ENCODE data around the gene KLHL41.

Gene KLHL41

DNA sequence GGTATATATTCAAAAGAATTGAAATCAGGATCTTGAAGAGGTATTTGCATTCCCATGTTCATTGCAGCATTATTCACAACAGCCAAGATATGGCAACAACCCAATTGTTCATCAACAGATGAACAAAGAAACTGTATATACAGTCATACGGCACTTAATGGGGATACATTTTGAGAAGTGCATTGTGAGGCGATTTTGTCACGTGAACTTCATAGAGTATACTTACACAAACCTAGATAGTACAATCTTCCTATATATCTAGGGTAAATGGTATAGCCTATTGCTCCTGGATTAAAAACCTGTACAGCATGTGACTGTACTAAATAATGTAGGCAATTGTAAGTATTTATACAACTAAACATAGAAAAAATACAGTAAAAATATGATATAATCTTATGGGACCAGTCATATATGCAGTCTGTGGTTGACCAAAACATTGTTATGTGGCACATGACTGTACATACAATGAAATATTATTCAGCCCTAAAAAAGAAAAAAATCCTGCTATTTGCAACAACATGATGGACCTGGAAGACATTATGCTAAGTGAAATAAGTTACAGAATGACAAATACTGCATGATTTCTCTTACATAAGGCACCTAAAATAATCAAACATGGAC lies 39.4 kb upstream of the KLHL41 start:
- Histone ChIP-seq H3K27me3 (ENCODE audit: insufficient read depth, low read length) (no peaks in the 10 kb centered on the region), H3F3A (ENCODE audit: insufficient read depth, low read length) (no peaks in the 10 kb centered on the region; the same call in 1 of the 2 replicates), H3K36me3 (ENCODE audit: insufficient read depth, low read length) (no peaks in the 10 kb centered on the region), H2AFZ (ENCODE audit: low read length) (no peak overlapping the region), H3K79me2 (ENCODE audit: insufficient read depth, low read length) (no peaks in the 10 kb centered on the region), H3K9me3 (ENCODE audit: low read length) (no peaks in the 10 kb centered on the region), H3K4me3 (ENCODE audit: low read depth, low read length, poor library complexity, severe bottlenecking) (no peak overlapping the region), H3K9ac (ENCODE audit: low read length) (no peak overlapping the region), H3K4me2 (ENCODE audit: low read length) (no peak overlapping the region), H3K27ac (ENCODE audit: low read depth, low read length, poor library complexity, severe bottlenecking) (no peak overlapping the region), H3K4me1 (ENCODE audit: insufficient read depth, low read length, severe bottlenecking) (no peaks in the 10 kb centered on the region), H4K20me1 (ENCODE audit: insufficient read depth, low read length) (no peaks in the 10 kb centered on the region), H3K9me2 (ENCODE audit: low read depth, low read length) (no peaks in the 10 kb centered on the region)
- TF ChIP-seq, protein P1, sequence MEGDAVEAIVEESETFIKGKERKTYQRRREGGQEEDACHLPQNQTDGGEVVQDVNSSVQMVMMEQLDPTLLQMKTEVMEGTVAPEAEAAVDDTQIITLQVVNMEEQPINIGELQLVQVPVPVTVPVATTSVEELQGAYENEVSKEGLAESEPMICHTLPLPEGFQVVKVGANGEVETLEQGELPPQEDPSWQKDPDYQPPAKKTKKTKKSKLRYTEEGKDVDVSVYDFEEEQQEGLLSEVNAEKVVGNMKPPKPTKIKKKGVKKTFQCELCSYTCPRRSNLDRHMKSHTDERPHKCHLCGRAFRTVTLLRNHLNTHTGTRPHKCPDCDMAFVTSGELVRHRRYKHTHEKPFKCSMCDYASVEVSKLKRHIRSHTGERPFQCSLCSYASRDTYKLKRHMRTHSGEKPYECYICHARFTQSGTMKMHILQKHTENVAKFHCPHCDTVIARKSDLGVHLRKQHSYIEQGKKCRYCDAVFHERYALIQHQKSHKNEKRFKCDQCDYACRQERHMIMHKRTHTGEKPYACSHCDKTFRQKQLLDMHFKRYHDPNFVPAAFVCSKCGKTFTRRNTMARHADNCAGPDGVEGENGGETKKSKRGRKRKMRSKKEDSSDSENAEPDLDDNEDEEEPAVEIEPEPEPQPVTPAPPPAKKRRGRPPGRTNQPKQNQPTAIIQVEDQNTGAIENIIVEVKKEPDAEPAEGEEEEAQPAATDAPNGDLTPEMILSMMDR (IDR thresholded peaks at IDR 0.05; ENCODE audit: low read length): no peak

DNA sequence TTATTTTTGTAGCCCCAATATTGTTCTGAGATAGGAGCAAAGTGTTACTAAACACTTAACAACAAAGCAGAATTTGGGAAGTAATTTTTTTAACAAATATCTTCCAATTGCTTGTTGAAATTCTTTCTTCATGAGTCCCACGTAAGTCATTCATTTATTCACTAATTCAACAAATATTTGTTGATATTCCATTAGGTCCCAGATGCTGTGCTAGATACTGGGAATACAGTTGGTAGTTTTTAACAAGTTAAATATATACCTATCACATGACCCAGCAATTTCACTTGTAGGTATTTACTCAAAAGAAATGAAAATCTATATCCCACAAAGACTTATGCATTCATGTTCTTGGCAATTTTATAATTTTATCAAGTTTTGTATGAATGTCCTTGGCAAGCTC lies 37.3 kb upstream of the KLHL41 start:
- H3K27me3 ChIP-seq (ENCODE audit: insufficient read depth, low read length): no peaks in the 10 kb centered on the region
- no peaks in the 10 kb centered on the region for H3K4me1 ChIP-seq (ENCODE audit: insufficient read depth, low read length, severe bottlenecking)
- no peak overlapping the region for H3K27ac ChIP-seq (ENCODE audit: low read depth, low read length, poor library complexity, severe bottlenecking)
- H3K9me2 ChIP-seq (ENCODE audit: low read depth, low read length): no peaks in the 10 kb centered on the region
- no peaks in the 10 kb centered on the region for H3F3A ChIP-seq (ENCODE audit: insufficient read depth, low read length)
- no peak overlapping the region for H3K4me2 ChIP-seq (ENCODE audit: low read length)
- no peak overlapping the region for H3K4me3 ChIP-seq (ENCODE audit: low read depth, low read length, poor library complexity, severe bottlenecking)
- TF ChIP-seq, protein P1 (IDR thresholded peaks at IDR 0.05; ENCODE audit: low read length): no peak
- no peak for TF ChIP-seq EZH2 (IDR thresholded peaks at IDR 0.05; ENCODE audit: borderline replicate concordance, low read length)
- no peaks in the 10 kb centered on the region for H3K36me3 ChIP-seq (ENCODE audit: insufficient read depth, low read length)
- no peaks in the 10 kb centered on the region for H3K79me2 ChIP-seq (ENCODE audit: insufficient read depth, low read length)
- H2AFZ ChIP-seq (ENCODE audit: low read length): no peak overlapping the region
- H3K9me3 ChIP-seq (ENCODE audit: low read length): no peaks in the 10 kb centered on the region
- no peaks in the 10 kb centered on the region for H4K20me1 ChIP-seq (ENCODE audit: insufficient read depth, low read length)
- no peak overlapping the region for H3K9ac ChIP-seq (ENCODE audit: low read length)

DNA sequence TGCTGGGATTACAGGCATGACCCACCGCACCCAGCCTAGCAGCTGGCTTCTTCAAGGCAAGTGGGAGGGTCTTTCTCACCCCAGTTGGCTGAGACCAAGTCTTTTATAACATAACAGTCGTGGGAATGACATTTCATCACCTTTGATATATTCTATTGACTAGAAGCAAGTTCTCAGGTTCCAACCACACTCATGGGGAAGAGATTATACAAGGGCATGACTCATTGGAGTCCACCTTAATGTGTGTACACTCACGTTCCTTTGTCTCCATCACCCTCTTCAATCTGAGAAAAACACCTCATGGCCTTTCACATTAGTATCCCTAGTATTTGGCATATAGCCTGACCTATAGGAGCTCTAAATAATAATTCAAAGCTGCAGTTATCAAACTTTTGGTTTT lies 33.0 kb upstream of the KLHL41 start:
- no peaks in the 10 kb centered on the region for H3F3A ChIP-seq (ENCODE audit: insufficient read depth, low read length)
- no peak overlapping the region for H3K9ac ChIP-seq (ENCODE audit: low read length)
- no peaks in the 10 kb centered on the region for H3K79me2 ChIP-seq (ENCODE audit: insufficient read depth, low read length)
- H3K9me3 ChIP-seq (ENCODE audit: low read length): no peaks in the 10 kb centered on the region
- no peak overlapping the region for H3K4me2 ChIP-seq (ENCODE audit: low read length)
- no peaks in the 10 kb centered on the region for H3K27me3 ChIP-seq (ENCODE audit: insufficient read depth, low read length)
- H3K27ac ChIP-seq (ENCODE audit: low read depth, low read length, poor library complexity, severe bottlenecking): no peak overlapping the region
- H3K4me1 ChIP-seq (ENCODE audit: insufficient read depth, low read length, severe bottlenecking): peaks cover 12% of the 10 kb centered on the region
- H3K36me3 ChIP-seq (ENCODE audit: insufficient read depth, low read length): no peaks in the 10 kb centered on the region
- H3K9me2 ChIP-seq (ENCODE audit: low read depth, low read length): no peaks in the 10 kb centered on the region
- TF ChIP-seq, protein P1 (IDR thresholded peaks at IDR 0.05; ENCODE audit: low read length): no peak
- no peak for TF ChIP-seq EZH2 (IDR thresholded peaks at IDR 0.05; ENCODE audit: borderline replicate concordance, low read length)
- H3K4me3 ChIP-seq (ENCODE audit: low read depth, low read length, poor library complexity, severe bottlenecking): no peak overlapping the region
- H2AFZ ChIP-seq (ENCODE audit: low read length): no peak overlapping the region
- no peaks in the 10 kb centered on the region for H4K20me1 ChIP-seq (ENCODE audit: insufficient read depth, low read length)
